A204.1 (cell line): ENCODE measurements around the gene PDE7B.

Source experiments
- FAIRE-seq: peaks from 2 replicates; lab custom pipeline; 2012; peaks lifted over from hg19 to GRCh38; lab: Jason Lieb, UNC

The PDE7B gene

DNA sequence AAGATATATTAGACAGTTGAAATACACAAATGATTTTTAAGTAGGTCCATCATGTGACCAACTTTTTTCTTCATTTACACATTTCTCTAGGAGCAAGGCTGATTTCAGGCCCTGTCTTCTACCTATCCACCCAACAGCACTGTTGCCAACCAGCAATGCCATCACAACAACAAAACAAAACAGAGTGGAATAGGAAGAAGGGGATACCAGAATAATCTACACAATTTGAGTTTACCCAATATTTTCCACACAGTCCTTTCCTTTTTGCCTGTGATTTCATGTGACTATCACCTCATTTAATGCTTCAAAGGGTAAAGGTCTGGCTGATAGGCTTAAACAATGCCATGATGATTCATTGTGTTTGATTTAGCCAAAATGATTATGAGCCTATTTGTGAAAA lies 303.7 kb downstream of the PDE7B start:
- FAIRE-seq = no peak

DNA sequence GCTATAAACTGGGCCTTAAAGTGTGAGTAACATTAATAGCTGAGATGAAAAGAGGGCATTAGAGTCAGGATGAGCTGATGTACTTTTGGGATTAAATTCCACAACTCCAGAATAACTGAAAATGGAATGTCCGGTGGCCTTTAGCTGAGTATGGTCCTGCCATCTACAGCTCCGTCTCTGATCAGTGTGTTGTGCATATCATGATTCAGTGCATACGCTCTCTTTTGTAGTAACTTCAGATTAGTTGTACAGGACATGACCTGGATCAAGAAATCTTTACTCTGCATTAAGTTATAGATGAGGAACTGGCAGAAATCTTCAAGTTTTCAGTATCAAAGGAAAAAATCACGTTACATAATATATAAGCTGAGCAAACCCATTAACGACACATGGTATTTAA lies 306.2 kb downstream of the PDE7B start:
- no peak for FAIRE-seq

DNA sequence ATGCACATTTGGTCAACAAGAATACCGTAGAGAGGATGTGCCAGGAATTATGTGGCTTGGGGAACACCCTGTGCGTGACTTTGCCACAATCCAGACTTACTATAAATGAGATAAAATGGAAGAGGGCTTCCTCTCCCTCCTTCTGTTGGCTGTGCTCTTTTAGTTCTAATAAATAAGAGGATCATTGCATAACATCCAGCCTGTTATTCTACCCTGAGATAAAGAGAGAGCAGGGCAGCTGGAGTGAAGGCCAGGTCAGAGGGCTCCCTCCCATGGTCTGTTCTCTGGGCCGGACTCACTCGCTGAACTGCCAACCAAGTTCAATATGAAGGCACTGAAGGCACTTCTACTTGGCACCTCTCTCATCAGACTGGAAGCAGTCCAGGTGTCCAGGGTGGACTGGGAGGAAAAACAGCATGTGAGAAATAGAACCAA lies 306.9 kb downstream of the PDE7B start:
- no peak for FAIRE-seq

DNA sequence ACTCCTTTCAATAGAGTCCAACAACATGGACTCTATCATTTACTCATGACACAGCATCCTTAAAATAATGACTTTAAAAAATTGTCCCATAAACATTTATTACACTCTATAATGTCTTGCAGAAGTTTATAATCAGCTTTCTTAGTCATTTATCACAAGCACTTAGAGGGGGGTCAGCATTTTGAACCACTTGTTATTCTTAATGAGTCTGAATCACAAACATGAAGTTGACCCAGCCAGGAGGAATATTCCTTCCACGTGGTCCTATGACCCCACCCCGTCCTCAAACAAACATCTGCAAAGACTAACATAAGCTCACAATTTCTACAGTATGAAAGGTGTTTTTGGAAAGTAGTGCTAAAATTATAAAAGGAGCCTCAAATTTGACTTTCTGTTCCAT lies 307.5 kb downstream of the PDE7B start:
- no peak for FAIRE-seq

DNA sequence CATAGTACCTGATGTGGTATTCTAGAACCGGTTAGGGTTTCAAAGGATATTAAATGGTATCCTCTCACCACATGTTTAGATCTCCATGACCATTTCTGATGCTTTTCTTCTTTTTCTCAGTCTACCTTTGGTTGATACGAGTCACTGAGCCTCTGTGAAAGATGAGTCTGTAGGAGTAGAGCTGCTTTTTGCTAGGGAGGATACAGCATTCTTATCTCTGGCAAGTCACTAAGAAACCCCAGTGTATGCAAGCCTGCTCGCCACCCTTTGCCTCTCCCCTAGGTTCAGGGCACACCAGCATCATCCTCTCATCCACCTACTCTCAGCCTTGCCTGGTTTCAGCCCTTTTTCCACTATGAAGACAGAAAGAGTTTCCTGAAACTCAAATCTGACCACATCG lies 308.7 kb downstream of the PDE7B start:
- FAIRE-seq = no peak

DNA sequence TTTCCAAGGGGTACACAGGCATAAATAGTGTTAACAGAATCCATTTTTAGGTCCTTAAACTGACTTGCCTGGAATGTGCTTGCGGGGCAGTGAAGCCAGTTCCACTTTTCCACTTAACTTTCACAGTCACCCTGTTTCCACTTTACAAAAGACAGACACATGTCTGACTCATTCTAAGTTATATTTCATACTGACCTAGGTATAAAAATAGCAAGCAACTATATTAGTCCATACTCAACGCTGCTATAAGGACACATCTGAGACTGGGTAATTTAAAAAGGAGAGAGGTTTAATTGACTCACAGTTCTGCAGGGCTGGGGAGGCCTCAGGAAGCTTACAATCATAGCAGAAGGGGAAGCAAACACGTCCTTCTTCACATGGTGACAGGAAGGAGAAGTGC lies 310.4 kb downstream of the PDE7B start:
- no peak for FAIRE-seq

DNA sequence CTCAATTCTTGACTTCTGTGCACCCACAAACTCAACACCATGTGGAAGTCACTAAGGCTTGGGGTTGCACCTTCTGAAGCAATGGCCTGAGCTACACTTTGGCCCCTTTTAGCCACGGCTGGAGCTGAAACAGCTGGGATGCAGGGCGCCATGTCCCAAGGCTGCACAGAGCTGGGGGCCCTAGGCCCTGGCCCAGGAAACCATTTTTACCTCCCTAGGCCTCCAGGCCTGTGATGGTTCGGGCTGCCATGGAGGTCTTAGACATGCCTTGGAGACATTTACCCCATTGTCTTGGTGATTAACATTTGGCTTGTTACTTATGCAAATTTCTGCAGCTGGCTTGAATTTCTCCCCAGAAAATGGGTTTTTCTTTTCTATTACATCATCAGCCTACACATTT lies 311.8 kb downstream of the PDE7B start:
- FAIRE-seq = no peak

DNA sequence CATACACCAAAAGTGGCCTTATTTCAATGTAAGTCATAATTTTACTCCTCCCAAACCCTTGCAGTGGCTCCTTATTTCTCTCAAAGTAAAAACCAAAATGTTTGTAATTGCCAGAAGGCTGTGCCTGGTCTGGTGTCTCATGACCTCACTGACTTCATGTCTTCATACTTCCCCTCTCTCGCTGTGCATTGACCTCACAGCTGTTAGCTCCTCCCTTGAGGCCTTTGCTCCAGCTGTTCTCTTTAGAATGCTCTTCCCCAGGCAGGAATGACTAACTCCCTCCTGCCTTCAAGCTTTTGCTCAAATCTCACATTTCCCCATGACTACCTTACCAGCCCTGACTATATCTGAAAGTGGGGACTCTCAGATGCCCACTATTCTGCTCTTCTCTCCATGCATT lies 315.3 kb downstream of the PDE7B start:
- no peak for FAIRE-seq

DNA sequence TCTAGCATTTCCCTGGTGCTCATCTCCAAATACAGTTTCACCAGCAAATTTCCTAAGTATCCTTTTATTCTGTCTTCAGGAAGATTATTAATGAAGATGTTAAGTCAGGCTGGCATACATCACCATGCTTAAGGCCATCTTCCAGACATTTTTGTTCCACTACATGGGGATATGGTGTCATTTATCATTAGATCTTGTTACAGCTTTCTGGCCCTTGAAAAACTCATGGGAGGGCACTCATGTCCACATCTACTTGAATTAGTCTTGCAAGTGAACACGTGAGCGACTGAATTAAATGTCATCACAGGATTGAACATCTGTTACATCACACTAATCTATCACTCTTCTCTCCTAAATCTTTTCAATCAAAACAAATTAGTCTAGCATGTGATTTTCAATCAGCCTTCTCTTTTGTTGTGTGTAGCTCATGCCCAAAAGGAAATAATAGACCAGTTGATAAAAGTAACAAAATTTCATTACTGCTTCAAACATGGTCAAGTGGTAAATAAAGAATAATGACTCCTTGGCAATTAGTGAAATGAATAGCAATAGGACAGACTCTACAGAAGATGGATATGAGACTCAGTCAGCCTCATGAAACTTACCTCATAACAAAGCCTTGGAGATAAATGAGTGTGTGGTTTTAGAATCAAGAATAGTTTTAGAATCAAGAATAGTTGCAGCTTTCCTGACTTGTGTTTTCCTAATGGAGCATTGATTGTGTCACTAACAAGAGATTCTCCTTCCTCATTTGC lies 318.1 kb downstream of the PDE7B start:
- no peak for FAIRE-seq

DNA sequence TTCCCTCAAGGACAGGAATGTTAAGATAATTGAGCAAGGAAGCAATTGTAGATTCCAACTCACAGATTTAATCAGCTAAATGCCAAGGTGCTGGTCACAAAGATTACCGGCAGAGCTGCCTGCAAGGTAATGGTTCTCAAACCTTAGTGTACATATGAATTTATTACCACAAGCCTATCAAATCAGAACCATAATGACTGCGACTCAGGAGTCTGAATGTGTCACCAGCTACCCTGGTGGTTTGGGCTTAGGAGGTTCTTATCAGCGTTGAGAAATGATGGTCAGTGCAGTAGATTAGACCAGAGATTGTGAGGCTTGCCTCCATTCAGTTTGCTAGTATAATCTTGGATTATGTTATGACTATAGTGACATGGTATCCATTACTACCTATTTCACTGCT lies 319.7 kb downstream of the PDE7B start:
- FAIRE-seq = no peak

DNA sequence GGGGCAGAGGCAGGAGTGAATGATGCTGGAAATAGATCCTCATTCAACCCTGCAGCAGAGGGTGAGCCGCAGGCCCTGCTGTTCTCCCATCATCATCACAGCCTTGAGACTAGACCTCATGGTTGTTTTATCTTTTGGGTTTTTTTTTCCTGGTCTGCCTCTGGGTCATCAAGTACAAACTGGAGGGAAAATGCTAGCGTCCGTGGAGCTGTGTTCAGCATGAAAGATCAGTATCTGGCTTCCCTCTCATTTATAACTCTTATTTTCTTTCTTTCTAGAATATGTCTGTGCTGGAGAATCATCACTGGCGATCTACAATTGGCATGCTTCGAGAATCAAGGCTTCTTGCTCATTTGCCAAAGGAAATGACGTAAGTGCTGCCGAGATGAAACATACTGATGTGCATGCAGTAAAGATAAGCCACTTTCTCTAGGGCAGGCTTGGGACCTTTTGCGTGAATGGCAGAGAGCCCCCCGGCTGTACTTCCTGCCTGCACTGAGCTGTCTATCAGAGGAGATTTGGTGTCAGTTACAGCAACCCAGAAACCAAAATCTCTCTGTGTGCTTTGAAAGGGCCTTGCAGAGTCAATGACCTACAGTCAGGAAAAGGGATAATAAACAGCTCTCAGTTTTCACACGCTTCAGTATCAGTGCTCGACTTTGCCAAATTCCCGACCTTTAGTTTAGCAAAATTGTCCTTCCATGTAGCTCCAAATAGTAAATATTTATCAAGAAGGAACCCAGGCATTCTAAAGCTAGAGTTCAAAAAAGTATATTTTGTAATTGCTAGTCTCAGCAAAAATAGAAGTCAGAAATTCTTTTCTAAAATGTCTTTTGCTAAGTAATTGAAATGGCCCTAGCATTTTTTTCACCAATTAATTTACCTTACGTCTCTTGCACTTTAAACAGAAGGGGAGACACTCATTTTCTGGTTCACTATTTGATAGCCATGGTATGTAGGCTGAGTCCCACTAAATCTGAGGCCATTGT lies 322.3 kb downstream of the PDE7B start:
- no peak for FAIRE-seq

DNA sequence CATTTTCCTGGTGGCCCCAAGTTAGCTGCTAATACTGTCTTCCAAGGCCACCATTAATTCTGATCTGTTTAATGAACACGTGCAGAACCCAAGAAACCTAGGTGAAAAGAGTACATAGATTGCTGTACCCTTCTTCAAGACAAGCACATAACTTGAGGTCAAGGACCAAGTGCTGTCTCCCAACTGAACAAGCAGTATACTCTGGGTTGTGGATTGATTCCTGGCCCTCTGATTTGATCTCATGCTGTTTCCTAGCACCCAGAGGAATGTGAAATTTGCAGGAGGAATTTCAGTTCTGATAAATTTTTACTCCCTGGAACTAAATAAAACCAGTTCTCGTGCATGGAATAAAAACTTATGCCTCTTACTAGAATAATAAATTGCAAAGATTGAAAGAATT lies 323.0 kb downstream of the PDE7B start:
- FAIRE-seq = no peak

DNA sequence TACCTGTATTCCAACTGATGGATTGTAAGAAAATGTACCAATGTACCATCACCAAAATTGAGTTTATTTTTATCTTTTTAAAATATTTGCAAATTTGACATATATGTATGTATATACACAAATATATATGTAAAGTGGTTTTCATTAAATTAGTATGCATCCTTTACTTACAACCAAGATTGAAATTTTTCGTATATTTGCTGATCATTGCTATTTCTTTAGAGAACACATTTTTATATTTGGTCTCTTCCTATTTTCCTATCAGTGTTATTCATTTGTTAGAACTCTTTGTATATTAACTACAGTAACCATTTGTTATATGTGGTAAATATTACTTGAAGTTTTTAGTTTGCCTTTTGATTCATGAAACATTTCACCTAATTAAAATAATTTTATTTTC lies 324.4 kb downstream of the PDE7B start:
- no peak for FAIRE-seq

DNA sequence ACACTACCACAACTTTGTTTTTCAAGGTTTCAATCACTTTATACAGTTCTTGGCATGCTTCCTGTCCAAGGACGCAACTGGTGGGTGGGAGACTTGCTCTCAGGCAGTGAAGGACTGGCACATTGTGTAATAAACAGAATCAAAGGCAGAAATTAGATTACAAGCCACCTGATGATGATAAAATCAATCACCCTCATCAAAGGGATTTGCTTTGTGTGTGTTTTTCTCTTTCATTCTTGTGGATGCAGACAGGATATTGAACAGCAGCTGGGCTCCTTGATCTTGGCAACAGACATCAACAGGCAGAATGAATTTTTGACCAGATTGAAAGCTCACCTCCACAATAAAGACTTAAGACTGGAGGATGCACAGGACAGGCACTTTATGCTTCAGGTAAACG lies 327.2 kb downstream of the PDE7B start:
- no peak for FAIRE-seq

DNA sequence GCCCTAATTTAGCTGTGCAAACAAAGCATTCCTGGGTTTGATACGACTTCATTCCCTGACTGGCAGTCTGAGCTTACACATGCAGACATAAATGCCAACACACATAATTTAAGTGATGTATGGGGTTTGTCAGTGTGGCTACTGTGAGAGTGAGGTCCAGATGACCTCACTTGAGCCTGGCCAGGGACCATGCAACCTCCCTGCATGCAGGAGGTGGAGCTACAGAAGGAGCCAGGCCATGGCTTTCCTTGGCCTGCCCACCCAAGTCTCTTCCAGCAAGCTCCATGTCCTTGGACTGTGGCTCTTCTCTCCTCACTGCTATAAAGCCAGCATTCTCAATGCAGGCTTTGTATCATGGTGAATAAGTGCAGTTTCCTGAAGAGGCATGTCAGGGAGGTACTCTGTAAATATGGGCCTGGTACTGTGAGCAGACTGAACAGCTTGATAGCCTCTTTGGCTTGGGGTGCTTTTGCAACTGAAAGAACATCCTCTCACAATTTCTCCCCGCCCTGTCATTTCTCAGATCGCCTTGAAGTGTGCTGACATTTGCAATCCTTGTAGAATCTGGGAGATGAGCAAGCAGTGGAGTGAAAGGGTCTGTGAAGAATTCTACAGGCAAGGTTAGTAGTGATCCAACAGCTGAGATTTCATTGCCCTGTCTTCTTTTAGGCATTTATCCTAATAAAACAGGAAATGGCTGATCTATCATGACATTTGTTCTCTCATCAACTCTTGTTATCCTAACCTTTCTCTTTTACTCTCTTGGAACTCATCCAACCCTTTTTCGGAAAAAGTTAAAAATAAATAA lies 329.4 kb downstream of the PDE7B start:
- FAIRE-seq = no peak

DNA sequence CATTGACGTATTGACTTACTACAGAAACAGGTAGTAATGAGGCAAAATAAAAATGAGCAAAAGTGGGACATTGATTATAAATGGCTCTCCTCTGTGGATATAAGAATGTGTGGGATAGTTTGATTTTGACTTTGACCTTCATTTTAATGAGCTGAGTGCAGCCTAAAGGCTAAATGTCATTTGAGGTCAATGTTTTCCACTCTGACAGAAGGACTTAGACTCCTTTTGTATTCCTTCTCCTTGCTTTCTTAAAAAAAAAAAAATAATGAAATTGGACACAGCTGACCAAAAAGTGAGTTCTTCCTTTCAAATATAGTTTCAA lies 330.0 kb downstream of the PDE7B start:
- FAIRE-seq = no peak

DNA sequence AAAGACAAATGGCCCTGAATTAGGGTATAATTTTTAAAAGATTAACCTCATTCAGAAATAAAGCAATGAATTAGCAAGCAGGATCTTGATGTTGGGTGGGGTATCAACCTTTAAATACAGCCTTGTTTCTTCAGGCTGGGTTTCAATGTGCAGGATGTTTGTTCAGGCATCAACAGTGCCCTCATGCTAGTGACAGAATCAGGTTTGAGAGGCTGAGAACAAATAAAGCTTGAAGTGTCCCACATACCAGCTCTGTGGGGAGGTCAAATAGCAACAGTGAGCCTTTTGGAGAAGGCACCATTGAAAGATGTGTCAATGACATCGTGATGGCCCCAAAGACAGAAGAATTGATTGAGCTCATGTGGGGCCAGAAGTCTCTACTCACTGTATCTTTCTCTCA lies 330.4 kb downstream of the PDE7B start:
- FAIRE-seq = no peak

DNA sequence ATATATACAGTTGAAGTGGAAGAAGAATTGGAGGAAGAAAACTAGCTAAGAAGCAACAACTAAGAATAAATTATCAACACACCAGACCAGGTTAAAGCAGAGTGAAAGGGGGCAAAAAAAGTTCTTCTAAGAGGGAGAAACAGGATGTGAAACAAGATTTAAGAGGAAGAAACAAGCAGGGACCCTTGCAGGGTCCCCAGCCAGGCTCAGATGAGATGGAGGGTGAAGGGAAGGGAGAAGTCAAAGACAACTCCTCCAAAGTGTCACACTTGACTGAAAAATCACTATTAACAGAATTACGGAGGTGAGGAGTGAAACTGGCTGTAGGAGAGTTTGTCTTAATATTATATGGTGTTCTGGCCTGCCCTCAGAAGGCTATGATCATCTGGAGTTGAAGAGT lies 333.2 kb downstream of the PDE7B start:
- no peak for FAIRE-seq

DNA sequence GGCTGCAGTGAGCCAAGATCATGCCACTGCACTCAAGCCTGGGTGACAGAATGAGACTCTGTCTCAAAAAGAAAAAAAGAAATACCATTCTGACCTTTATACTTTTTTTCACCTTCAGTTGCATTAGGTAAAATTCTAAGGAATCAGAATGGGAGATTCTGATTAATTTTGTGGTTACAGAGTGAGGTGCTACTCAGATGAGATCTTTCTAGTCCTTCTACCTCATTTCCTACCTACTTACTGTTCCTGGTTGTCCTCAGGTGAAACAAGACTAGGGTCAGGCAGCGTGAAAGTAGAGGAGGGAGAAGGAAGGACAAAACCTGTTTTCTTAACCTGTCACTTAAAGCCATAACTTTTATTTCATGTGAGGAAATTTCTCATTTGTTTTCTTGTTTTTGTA lies 334.9 kb downstream of the PDE7B start:
- no peak for FAIRE-seq

DNA sequence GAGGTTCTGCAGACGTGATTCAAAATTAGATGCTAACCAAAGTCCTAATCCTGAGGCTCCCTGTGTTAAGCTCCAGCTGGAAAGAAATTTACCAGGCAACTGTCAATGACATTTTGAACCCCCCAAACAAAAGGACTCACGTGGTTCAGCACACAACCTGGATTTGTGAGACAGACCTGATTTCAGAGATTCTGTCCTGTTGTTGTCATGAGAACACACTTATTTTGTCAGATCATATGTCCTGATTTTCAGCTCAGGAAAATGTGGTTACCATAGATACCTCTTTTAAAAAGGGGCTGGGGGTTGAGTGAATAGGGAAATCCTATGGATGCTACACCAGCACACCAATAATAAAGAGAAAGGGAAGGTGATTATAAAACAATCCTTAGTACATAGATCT lies 337.0 kb downstream of the PDE7B start:
- FAIRE-seq = no peak

DNA sequence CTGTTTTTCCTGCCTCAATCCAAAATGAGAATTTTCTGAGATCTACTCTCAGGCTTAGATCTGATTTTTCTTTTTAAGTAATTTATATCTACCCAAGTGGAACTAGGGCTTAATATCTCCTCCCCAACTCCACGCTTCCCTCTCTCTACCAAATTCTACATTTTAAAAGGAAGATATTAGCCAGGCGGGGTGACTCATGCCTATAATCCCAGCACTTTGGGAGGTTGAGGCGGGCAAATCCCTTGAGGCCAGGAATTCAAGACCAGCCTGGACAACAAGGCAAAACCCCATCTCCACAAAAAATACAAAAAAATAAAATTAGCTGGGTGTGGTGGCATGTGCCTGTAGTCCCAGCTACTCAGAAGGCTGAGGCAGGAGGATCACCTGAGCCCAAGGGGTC lies 337.6 kb downstream of the PDE7B start:
- FAIRE-seq = no peak

DNA sequence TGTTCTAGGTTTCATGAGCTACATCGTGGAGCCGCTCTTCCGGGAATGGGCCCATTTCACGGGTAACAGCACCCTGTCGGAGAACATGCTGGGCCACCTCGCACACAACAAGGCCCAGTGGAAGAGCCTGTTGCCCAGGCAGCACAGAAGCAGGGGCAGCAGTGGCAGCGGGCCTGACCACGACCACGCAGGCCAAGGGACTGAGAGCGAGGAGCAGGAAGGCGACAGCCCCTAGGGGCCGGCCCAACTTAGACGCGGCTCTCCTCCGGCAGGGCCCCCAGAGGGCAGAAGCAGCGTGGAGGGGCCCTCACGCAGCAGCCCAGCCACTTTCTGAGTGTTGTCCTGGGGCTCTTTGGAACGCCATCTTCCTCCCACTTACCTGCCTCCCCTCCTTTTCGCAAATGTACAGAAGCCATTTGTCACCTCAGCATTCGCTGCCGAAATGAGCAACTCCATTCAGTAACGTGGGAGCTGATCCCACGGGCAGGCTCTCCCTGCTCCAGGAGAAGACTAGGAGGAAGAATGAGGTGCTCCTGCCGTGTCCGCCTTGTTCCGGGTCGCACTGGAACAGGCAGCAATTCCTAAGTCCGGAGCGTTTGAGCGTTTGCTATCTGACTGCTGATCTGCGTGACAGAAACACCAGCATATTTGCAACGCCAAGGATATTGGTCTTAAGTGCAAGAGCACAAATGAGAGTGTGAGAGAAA lies 340.3 kb downstream of the PDE7B start:
- FAIRE-seq = no peak
